HG02571 (cell line): ENCODE measurements around the gene ARMC9.
"Not testable (repeated sequence)": the region's sequence is repeated elsewhere in the genome, so short reads cannot be mapped to it uniquely, and the experiment has no call there.

Experiments
- ATAC-seq: cut with Tn5 transposase; IDR thresholded peaks from one replicate; pipeline ENCODE4 v1.9.1; 2021; ENCODE audit warnings: mild to moderate bottlenecking, moderate library complexity; ENCODE audit not compliant: unreplicated experiment

Gene ARMC9

GRCh38 chr2:231182513-231182899 is 15.9 kb upstream of the ARMC9 start:
- ATAC-seq: no peak

- ATAC-seq: no peak
Measured at GRCh38 chr2:231183851-231184250, 14.6 kb upstream of the ARMC9 start.

DNA sequence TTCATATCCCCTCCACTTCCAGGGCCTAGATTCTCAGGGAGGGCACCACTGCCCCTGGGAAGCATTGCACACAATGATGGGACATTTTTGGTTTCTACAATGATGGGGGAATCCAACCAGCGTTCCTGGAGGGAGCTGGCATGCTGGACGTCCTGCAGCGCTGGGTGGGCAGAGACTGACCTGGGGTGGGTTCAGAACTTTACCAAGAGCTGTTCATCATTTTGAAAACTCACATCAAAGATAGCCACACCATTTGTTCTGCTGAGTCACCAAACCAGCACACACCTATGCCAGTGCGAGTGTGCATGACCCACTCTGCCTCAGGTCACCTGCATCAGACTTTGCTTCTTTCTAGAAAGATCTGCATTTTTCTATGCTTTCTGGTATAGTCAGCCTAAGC is 14.1 kb upstream of the ARMC9 start:
- no peak for ATAC-seq

DNA sequence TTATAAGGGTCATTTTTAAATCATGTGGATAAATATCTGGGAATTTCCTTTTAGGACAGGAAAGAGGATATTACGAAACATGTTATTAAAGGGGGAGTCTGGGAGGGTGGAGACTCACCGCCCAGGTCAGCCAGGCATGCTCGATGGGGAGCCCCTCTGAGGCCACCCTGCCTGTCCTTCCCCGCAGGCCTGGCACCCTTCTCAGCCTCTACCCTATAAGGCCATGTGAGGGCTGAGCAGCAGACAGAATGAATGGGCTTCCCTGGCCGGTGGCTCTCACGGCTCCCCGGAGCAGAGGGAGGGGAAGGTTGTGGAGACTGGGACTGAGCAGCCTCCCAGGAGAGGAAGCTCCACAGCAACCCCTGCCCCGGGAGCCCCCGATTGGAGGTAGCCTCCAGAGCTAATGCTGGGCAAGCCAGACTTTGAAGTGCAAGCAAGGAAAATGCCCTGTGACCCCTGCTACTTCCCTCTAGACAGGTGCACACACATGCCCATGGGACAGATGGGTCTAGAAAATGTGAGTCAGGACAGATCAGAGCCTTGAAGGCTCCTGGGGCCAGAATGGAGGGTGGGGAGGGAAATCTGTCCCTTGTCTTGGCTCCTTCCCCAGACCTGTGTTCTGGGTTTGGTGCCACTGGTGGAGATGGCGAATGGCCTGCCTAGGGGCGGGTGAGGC is 13.2 kb upstream of the ARMC9 start:
- no peak for ATAC-seq

- ATAC-seq: no peak
Measured at GRCh38 chr2:231185886-231186285, 12.5 kb upstream of the ARMC9 start.

- no peak for ATAC-seq
Measured at GRCh38 chr2:231186325-231186724, 12.1 kb upstream of the ARMC9 start.

DNA sequence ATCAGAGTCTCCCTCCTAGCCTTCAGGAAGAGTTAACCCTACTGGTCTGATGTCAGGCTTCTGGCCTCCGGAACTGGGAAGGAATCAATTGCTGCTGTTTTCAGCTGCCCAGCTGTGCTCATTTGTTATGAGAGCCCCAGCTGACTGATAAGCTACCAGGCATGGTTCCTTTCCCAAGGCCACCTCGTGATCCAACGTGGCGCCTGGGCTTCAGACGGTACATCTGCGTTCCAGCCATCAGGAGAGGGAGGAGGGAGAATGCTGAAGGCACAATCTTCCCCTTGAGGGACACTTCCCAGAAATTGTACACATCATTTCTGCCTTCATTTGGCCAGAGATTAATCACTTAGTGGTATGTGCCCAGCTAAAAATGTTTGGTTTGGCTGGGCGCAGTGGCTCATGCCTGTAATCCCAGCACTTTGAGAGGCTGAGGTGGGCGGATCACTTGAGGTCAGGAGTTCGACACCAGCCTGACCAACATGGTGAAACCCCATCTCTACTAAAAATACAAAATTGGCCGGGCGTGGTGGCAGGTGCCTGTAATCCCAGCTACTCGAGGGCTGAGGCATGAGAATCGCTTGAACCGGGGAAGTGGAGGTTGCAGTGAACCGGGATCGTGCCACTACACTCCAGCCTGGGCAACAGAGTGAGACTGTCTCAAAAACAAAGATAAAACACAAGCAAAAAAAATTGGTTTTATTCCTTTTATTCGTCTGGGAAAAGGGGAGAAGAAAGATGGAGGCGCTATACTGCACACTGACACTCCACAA is 10.5 kb upstream of the ARMC9 start:
- ATAC-seq: no peak

GRCh38 chr2:231188506-231189170 is 9.8 kb upstream of the ARMC9 start:
- no peak for ATAC-seq

GRCh38 chr2:231189171-231189530 is 9.3 kb upstream of the ARMC9 start:
- ATAC-seq: no peak

- ATAC-seq: no peak
Measured at GRCh38 chr2:231189571-231190495, 8.6 kb upstream of the ARMC9 start.

GRCh38 chr2:231190531-231191197 is 7.8 kb upstream of the ARMC9 start:
- ATAC-seq: no peak

DNA sequence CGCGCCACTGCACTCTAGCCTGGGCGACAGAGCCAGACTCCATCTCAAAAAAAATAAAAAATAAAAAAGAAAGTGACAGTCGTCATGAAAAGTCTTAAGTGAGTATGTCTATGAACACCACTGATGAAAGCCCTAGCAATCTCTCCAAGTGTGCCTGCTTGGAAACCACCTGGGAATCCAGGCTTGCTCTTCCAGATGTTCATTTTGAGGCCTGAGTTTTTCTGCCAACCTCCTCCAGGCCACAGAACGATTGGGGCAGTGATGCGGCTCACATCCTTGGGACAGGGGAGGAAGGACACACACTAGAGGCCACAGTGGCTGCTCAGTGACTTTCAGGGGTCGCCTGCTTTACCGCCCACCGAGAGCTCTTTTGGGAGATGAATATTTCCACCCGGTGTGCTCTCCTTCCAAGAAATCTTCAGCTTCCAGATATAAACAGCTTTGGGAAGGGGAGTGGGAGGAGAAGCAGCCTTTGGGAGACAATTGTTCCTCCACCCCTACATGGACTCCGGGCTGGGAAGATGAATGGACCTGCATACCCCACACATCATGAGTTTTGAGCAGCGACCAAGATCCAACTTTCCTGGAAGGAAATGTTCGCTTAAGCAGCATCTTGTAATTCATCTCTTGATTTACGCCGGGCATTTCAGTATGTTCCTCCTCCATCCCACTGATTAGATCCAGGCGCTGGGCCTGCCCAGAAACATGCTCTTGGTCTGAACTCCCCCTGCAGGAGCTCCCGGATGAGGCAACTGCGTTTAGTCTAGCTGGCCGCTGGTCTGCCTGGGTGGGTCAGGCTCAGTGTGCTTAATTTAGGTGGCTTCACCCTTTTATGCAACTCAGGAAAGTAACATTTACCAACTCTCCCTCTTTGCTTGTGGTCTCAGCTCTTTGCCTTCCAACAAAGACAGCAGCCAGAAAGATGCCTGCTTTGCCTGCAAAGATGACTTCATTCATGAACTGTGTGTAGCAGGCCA is 6.2 kb upstream of the ARMC9 start:
- no peak for ATAC-seq

- ATAC-seq: no peak
Measured at GRCh38 chr2:231193216-231193615, 5.2 kb upstream of the ARMC9 start.

GRCh38 chr2:231196592-231196991 is 1.8 kb upstream of the ARMC9 start:
- no peak for ATAC-seq

GRCh38 chr2:231197196-231197595 is 1.2 kb upstream of the ARMC9 start:
- ATAC-seq: not testable (repeated sequence)

- ATAC-seq: no peak
Measured at GRCh38 chr2:231197706-231198290, 633 bp upstream of the ARMC9 start.

DNA sequence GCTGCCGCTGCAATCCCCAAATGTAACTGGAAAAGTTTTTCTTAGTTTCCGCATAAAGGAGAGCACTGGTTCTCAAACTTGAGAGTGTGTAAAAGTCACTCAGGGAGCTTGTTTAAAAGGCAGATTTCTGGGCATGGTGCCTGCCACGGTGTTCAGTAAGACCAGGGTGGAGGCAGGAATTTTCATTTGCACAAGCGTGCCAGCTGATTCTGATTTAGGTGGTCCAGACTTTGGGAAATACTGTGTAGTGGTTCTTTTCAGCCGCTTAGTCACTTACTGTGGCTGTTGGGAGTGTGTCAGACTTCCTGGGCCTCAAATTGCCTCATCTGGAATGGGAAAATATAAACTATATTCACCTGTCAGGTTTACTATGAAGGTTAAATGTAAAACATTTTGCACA is 788 bp downstream of the ARMC9 start:
- ATAC-seq: no peak

DNA sequence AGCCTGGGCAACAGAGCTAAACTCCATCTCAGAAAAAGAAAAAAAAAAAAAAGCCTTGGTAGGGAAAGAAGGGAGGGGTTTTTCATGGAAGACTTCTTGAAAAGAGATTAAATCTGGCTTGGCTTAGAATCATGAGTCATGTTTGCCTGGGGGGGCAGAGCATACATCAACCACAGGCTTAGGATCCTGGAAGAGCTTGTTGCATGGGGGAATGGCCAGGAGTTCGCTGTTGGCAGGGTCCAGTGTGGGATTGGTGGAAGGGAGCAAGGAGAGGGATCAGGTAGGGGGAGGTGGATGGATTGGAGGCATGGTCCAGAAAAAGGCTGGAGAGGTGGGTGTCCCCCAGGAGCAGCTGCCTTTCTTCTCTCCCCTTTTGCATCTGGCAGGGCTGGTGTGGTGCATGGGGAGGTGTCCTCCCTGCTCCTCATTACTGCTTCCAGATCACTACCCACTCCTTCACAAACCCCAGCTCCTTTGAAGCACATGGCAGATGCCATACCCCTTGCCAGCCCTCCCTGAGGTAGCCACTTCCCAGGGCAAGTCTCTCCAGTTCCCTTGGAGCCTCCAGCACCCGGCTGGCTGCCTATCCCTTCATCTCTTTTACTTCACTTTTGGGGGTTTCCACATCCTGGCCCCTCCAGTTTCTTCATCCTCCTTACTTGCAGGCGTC is 2.5 kb downstream of the ARMC9 start:
- ATAC-seq: no peak

DNA sequence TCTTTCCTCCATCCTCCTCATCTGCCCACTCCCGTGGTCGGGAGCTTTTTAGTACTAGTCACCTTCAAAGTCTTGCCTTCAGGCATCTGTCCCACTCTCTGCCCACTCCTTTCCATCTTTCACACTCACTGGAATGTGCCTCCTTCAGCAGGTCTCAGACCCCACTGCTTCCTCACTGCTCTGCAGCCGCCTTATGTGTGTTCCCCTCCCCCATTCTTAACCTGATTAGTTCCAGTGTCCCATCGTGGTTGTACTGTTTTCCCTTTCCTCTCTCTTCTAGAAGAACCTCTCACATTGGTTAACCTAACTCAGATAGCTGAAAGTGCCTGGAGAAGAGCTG is 3.0 kb downstream of the ARMC9 start:
- ATAC-seq: no peak
